ENCODE results near the gene SNAI3. TPM values are rescaled to one million over a fixed set of nuclear protein-coding genes. Genes with fewer than 3 reads are reported as not detected.

The SNAI3 gene
- total and polyA plus RNA-seq, 9 of the 15 experiments (the other 6 are each of a cell fraction or from before 2014, with no cell fraction given) = 0.04 to 4.1 (median 0.80) TPM; not detected in 1

DNA sequence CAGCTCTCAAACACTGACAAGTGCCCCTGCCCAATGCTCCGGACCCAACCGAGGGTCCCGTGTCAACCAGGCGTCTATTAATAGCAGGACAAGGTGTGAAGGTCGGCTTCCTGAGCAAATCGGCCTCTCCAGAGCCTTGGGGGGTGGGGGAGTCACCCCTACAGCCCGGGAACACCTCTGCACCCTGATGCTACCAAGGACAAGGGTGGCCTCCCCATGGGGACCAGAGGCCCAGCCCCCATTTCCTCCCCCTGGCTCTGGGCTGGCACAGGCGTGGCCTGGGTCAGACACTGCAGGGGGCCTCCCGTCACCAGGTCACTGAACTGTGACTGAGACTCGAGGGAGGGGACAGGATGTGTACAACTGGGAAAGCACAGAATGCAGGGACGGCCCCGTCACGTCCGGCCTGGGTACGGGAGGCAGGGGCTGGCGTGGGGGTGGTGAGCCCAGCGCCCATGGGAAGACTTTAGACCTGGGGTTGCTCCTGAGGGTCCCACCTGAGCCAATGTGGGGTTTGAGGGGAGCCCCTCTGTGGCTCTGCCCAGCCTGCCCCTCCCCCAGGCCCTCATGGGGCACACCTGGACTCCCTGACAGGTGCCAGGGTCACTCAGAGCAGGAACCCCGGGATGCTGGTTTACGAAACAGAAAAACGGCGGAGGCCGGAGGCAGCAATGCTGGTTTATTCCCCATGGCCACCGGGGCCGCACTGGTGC, 34.9 kb downstream of the SNAI3 start (continued):
- TF ChIP-seq ZNF280B (CRISPR knock-in tag; IDR thresholded peaks at IDR 0.05) (no peak), ZNF311 (CRISPR knock-in tag; IDR thresholded peaks at IDR 0.05) (no peak), ZNF507 (tag; conservative IDR thresholded peaks at IDR 0.05) (no peak), ZNF785 (CRISPR knock-in tag; IDR thresholded peaks at IDR 0.05) (no peak), SIRT6 (IDR thresholded peaks at IDR 0.05; ENCODE audit: low read depth, low read length) (no peak), POLR2AphosphoS5 (IDR thresholded peaks at IDR 0.05; ENCODE audit: control insufficient read depth, insufficient read depth, low read depth, low read length) (peak; percentile 45), NCOA2 (IDR thresholded peaks at IDR 0.05; ENCODE audit: partially characterized antibody in 2 of 2) (no peak), TAF1 (IDR thresholded peaks at IDR 0.05; ENCODE audit: control insufficient read depth, extremely low read depth, insufficient read depth, low read length, severe bottlenecking) (peak; percentile 40), TAF9B (IDR thresholded peaks at IDR 0.05; ENCODE audit: partially characterized antibody) (no peak), ZNF316 (IDR thresholded peaks at IDR 0.05) (no peak), SMARCC2 (IDR thresholded peaks at IDR 0.05; ENCODE audit: low read depth) (no peak), ZNF3 (CRISPR knock-in tag; IDR thresholded peaks at IDR 0.05) (no peak), GABPB1 (CRISPR knock-in tag; IDR thresholded peaks at IDR 0.05) (peak; percentile 30), FOXA3 (CRISPR knock-in tag; conservative IDR thresholded peaks at IDR 0.05 in 1 of 2, IDR thresholded peaks at IDR 0.05 in 1 of 2) (peak in 1 of 2 experiments; percentile 88; a peak in 2 of 4 replicates), SMAD1 (IDR thresholded peaks at IDR 0.05; ENCODE audit: low read depth, low read length, partially characterized antibody) (no peak), NUFIP1 (IDR thresholded peaks at IDR 0.05; ENCODE audit: partially characterized antibody) (no peak), SIN3B (IDR thresholded peaks at IDR 0.05; ENCODE audit: low read depth) (no peak), RUNX1 (IDR thresholded peaks at IDR 0.05; ENCODE audit: low read depth) (no peak), ZNF184 (CRISPR knock-in tag; IDR thresholded peaks at IDR 0.05) (no peak), SMARCB1 (IDR thresholded peaks at IDR 0.05; ENCODE audit: insufficient read length, low read depth) (no peak), SMAD3 (CRISPR knock-in tag; conservative IDR thresholded peaks at IDR 0.05) (no peak), DMBX1 (CRISPR knock-in tag; IDR thresholded peaks at IDR 0.05; ENCODE audit: borderline replicate concordance) (no peak), CHAMP1 (IDR thresholded peaks at IDR 0.05) (no peak), SPI1 (IDR thresholded peaks at IDR 0.05; ENCODE audit: borderline replicate concordance, low read depth, low read length) (no peak), FIP1L1 (IDR thresholded peaks at IDR 0.05; ENCODE audit: low read depth, low read length, poor library complexity, severe bottlenecking) (no peak), PHB2 (IDR thresholded peaks at IDR 0.05; ENCODE audit: low read depth) (no peak)
- TF ChIP-seq, protein P1, sequence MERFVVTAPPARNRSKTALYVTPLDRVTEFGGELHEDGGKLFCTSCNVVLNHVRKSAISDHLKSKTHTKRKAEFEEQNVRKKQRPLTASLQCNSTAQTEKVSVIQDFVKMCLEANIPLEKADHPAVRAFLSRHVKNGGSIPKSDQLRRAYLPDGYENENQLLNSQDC (CRISPR knock-in tag; IDR thresholded peaks at IDR 0.05) = no peak

Measured in K562 (cell line).